H9 (cell line): ENCODE results near the gene WFDC12. TPM values are rescaled to one million over a fixed set of nuclear protein-coding genes. Genes with fewer than 3 reads are reported as not detected.

Experiments
- DNase-seq: peaks from one replicate; pipeline ENCODE4 v3.0.0-alpha.2; 2017
- H2AFZ ChIP-seq: one replicate; pipeline ENCODE4 v1.6.1; 2013; ENCODE audit warnings: mild to moderate bottlenecking, low read length, control low read depth, moderate library complexity
- H2AK5ac ChIP-seq: 2 replicates; pipeline ENCODE4 v1.6.1; 2013; ENCODE audit warnings: low read length, control low read depth, mixed read lengths; ENCODE audit not compliant: insufficient read length
- H2BK120ac ChIP-seq: one replicate; pipeline ENCODE4 v1.6.1; 2013; ENCODE audit warnings: low read depth, mild to moderate bottlenecking, low read length, control low read depth, inconsistent platforms; ENCODE audit not compliant: poor library complexity, severe bottlenecking
- H2BK12ac ChIP-seq: 2 replicates; pipeline ENCODE4 v1.6.1; 2013; ENCODE audit warnings: low read length, control low read depth, mixed read lengths, low read depth; ENCODE audit not compliant: insufficient read length
- H2BK15ac ChIP-seq: 2 replicates; pipeline ENCODE4 v1.6.1; 2013; ENCODE audit warnings: low read depth, low read length, control low read depth
- H2BK20ac ChIP-seq: one replicate; pipeline ENCODE4 v1.6.1; 2013; ENCODE audit warnings: low read depth, mild to moderate bottlenecking, low read length, control low read depth, inconsistent platforms; ENCODE audit not compliant: poor library complexity, severe bottlenecking
- H2BK5ac ChIP-seq: 2 replicates; pipeline ENCODE4 v1.6.1; 2013; ENCODE audit warnings: low read length, control low read depth, mixed read lengths; ENCODE audit not compliant: insufficient read length
- H3K14ac ChIP-seq: 2 replicates; pipeline ENCODE4 v1.6.1; 2013; ENCODE audit warnings: low read length, control low read depth; ENCODE audit not compliant: insufficient read depth
- H3K18ac ChIP-seq: 2 replicates; pipeline ENCODE4 v1.6.1; 2013; ENCODE audit warnings: low read depth, mild to moderate bottlenecking, mixed read lengths, low read length, control low read depth; ENCODE audit not compliant: insufficient read length
- H3K23ac ChIP-seq: 2 replicates; pipeline ENCODE4 v1.6.1; 2013; ENCODE audit warnings: low read length, control low read depth, mixed read lengths, low read depth; ENCODE audit not compliant: insufficient read length
- H3K23me2 ChIP-seq: 2 replicates; pipeline ENCODE4 v1.6.1; 2013; ENCODE audit warnings: low read depth, mild to moderate bottlenecking, mixed read lengths, low read length, control low read depth; ENCODE audit not compliant: insufficient read length, poor library complexity, severe bottlenecking
- H3K27ac ChIP-seq: 2 replicates; pipeline ENCODE4 v1.5.1; 2013; ENCODE audit warnings: low read length, control low read depth, mixed read lengths, low read depth; ENCODE audit not compliant: insufficient read length
- H3K27me3 ChIP-seq: 2 replicates; pipeline ENCODE4 v1.6.1; 2013; ENCODE audit warnings: low read length, control low read depth, inconsistent platforms; ENCODE audit not compliant: insufficient read depth
- H3K4ac ChIP-seq: 2 replicates; pipeline ENCODE4 v1.6.1; 2013; ENCODE audit warnings: low read depth, mild to moderate bottlenecking, control low read depth, inconsistent platforms, low read length, moderate library complexity
- H3K4me1 ChIP-seq: 2 replicates; pipeline ENCODE4 v1.6.1; 2013; ENCODE audit warnings: low read length, control low read depth, inconsistent platforms; ENCODE audit not compliant: insufficient read depth
- H3K4me2 ChIP-seq: 2 replicates; pipeline ENCODE4 v1.6.1; 2013; ENCODE audit warnings: low read length, control low read depth, mixed read lengths; ENCODE audit not compliant: insufficient read length, insufficient read depth
- H3K56ac ChIP-seq: 2 replicates; pipeline ENCODE4 v1.6.1; 2013; ENCODE audit warnings: low read depth, mild to moderate bottlenecking, mixed read lengths, low read length, control low read depth; ENCODE audit not compliant: insufficient read length
- H3K79me1 ChIP-seq: 2 replicates; pipeline ENCODE4 v1.6.1; 2013; ENCODE audit warnings: low read depth, mild to moderate bottlenecking, moderate library complexity, low read length, control low read depth, inconsistent platforms; ENCODE audit not compliant: insufficient read depth, poor library complexity, severe bottlenecking
- H3K79me2 ChIP-seq: 2 replicates; pipeline ENCODE4 v1.6.1; 2013; ENCODE audit warnings: low read length, control low read depth, inconsistent platforms; ENCODE audit not compliant: insufficient read depth
- H3K9ac ChIP-seq: 2 replicates; pipeline ENCODE4 v1.6.1; 2013; ENCODE audit warnings: low read length, control low read depth, mixed read lengths; ENCODE audit not compliant: insufficient read length; ENCODE audit errors: extremely low read depth
- H3K9me3 ChIP-seq: one replicate; pipeline ENCODE4 v1.6.1; 2013; ENCODE audit warnings: low read depth, low read length, inconsistent platforms; ENCODE audit not compliant: control insufficient read depth
- H3T11ph ChIP-seq: one replicate; pipeline ENCODE4 v1.6.1; 2013; ENCODE audit warnings: mild to moderate bottlenecking, low read length, control low read depth, inconsistent platforms
- H4K20me1 ChIP-seq: one replicate; pipeline ENCODE4 v1.6.1; 2013; ENCODE audit not compliant: control insufficient read depth, insufficient read length, insufficient read depth
- H4K5ac ChIP-seq: 2 replicates; pipeline ENCODE4 v1.6.1; 2013; ENCODE audit warnings: low read depth, mild to moderate bottlenecking, mixed read lengths, low read length, control low read depth; ENCODE audit not compliant: insufficient read length
- H4K8ac ChIP-seq: replicated peaks from 2 replicates; pipeline ENCODE4 v1.6.1; 2013; ENCODE audit warnings: low read length, control low read depth, mixed read lengths, low read depth; ENCODE audit not compliant: insufficient read length
- H4K91ac ChIP-seq: 2 replicates; pipeline ENCODE4 v1.6.1; 2013; ENCODE audit warnings: low read depth, mild to moderate bottlenecking, moderate library complexity, mixed read lengths, low read length, control low read depth; ENCODE audit not compliant: insufficient read length
- H3K27ac Mint-ChIP-seq, 3 experiments: 2 replicates in 2 of 3; 3 replicates in 1 of 3; pipeline ENCODE4 v1.8.0; 2020 to 2021; ENCODE audit warnings: mixed read lengths in 3 of 3, mild to moderate bottlenecking in 1 of 3, moderate library complexity in 1 of 3
- H3K27me3 Mint-ChIP-seq: 2 replicates; pipeline ENCODE4 v1.8.0; 2021; ENCODE audit warnings: low read depth, mild to moderate bottlenecking, moderate library complexity, mixed read lengths
- H3K36me3 Mint-ChIP-seq, 3 experiments: 2 replicates in 2 of 3; 3 replicates in 1 of 3; pipeline ENCODE4 v1.8.0; 2020 to 2021; ENCODE audit warnings: low read depth in 3 of 3, mixed read lengths in 3 of 3; ENCODE audit not compliant: insufficient read depth in 1 of 3
- H3K4me1 Mint-ChIP-seq, 2 experiments: 2 replicates each; pipeline ENCODE4 v1.8.0; 2020; ENCODE audit warnings: mixed read lengths in 2 of 2
- H3K4me3 Mint-ChIP-seq, 2 experiments: 2 replicates in 1 of 2; 3 replicates in 1 of 2; pipeline ENCODE4 v1.8.0; 2020 to 2021; ENCODE audit warnings: mild to moderate bottlenecking in 2 of 2, mixed read lengths in 2 of 2, moderate library complexity in 1 of 2
- H3K9me3 Mint-ChIP-seq, 2 experiments: 2 replicates in 1 of 2; 3 replicates in 1 of 2; pipeline ENCODE4 v1.8.0; 2020; ENCODE audit warnings: mild to moderate bottlenecking in 2 of 2, mixed read lengths in 2 of 2, moderate library complexity in 1 of 2
- CTCF ChIP-seq: fragments of 200-600 bp; sonication (generic); conservative IDR thresholded peaks from 3 replicates; pipeline ENCODE4 v1.8.0; 2021; ENCODE audit warnings: antibody characterized with exemption, mild to moderate bottlenecking
- WGBS: extraction: QIAGEN DNeasy Blood & Tissue Kit; methylation state at CpG from one replicate; pipeline ENCODE4 v1.1.7; 2013; ENCODE audit warnings: missing lambda C conversion rate, low lambda C conversion rate, mixed read lengths; ENCODE audit not compliant: insufficient read length; ENCODE audit errors: extremely low coverage; 5-methylcytosine and 5-hydroxymethylcytosine counted together
- total RNA-seq: library from RNA; stranded (reverse); gene quantifications from 2 replicates; pipeline ENCODE4 v1.2.1, GENCODE V29; 2021

The WFDC12 gene
- total RNA-seq, 1 experiment from 2014 or later = not detected

GRCh38 chr20:45085289-45085688 is 39.0 kb downstream of the WFDC12 start:
- Histone ChIP-seq H3K14ac (no peak overlapping the region), H2BK5ac (no peak overlapping the region), H3K56ac (no peak overlapping the region), H3K79me2 (no peaks in the 10 kb centered on the region; the same call in 1 of the 2 replicates), H2AFZ (no peak overlapping the region), H2AK5ac (no peak overlapping the region), H3K4ac (no peak overlapping the region), H3K4me1 (no peaks in the 10 kb centered on the region), H2BK12ac (no peak overlapping the region), H4K5ac (no peak overlapping the region), H3K18ac (no peak overlapping the region), H2BK15ac (no peak overlapping the region), H3T11ph (no peak overlapping the region), H3K27me3 (no peaks in the 10 kb centered on the region), H4K91ac (no peak overlapping the region), H3K4me2 (no peak overlapping the region), H4K8ac (no peak overlapping the region), H4K20me1 (no peaks in the 10 kb centered on the region), H3K9me3 (peaks cover 6% of the 10 kb centered on the region), H3K23ac (no peak overlapping the region), H3K27ac (no peak overlapping the region), H2BK20ac (no peak overlapping the region), H3K23me2 (no peaks in the 10 kb centered on the region), H2BK120ac (no peak overlapping the region), H3K79me1 (no peaks in the 10 kb centered on the region), H3K9ac (no peak overlapping the region)
- Mint-ChIP-seq H3K9me3 (peaks cover 5 to 10% of the 10 kb centered on the region in 2 experiments; a peak in 4 of 5 replicates), H3K36me3 (peaks cover 15 to 33% (median 21%) of the 10 kb centered on the region in 3 experiments), H3K4me1 (peaks cover 7 to 9% of the 10 kb centered on the region in 2 experiments), H3K4me3 (no peak overlapping the region), H3K27me3 (no peaks in the 10 kb centered on the region), H3K27ac (no peak overlapping the region)
- no peak for TF ChIP-seq CTCF
- WGBS = no CpG with 5 or more reads among the region's 2 CpGs
- DNase-seq = no peak
